Globus pallidus (tissue), 1 donor: Measurements from ENCODE around the gene TMEM239.
A peak's percentile ranks its signal among the peaks of the same experiment; 100 is the strongest.

Experiments
- DNase-seq: peaks from one replicate; pipeline ENCODE4 v3.0.0-alpha.2; 2015; ENCODE audit warnings: low spot score

The TMEM239 gene

GRCh38 chr20:2849529-2849928, 33.4 kb downstream of the TMEM239 start:
- no peak for DNase-seq

GRCh38 chr20:2851086-2851485, 34.9 kb downstream of the TMEM239 start:
- DNase-seq: no peak

GRCh38 chr20:2858591-2858990, 42.4 kb downstream of the TMEM239 start:
- DNase-seq: no peak

GRCh38 chr20:2859330-2860121, 43.4 kb downstream of the TMEM239 start:
- DNase-seq: peak; percentile 27

GRCh38 chr20:2864626-2865025, 48.5 kb downstream of the TMEM239 start:
- no peak for DNase-seq

GRCh38 chr20:2865101-2865500, 48.9 kb downstream of the TMEM239 start:
- DNase-seq: no peak

GRCh38 chr20:2865630-2866029, 49.5 kb downstream of the TMEM239 start:
- no peak for DNase-seq

- DNase-seq: no peak
Observed at GRCh38 chr20:2866236-2866635, 50.1 kb downstream of the TMEM239 start.

GRCh38 chr20:2867081-2867864, 51.1 kb downstream of the TMEM239 start:
- DNase-seq: no peak
